OCI-LY1 (cell line): ENCODE data around the gene MOK.
A peak's percentile ranks its signal among the peaks of the same experiment; 100 is the strongest.

ENCODE experiments used
- H2AFZ ChIP-seq: fragments of 200-600 bp; sonication (generic), shearing (Covaris generic); 2 replicates; pipeline ENCODE4 v1.6.0; 2014; ENCODE audit warnings: antibody characterized with exemption, mild to moderate bottlenecking, low read length
- H3F3A ChIP-seq: fragments of 200-600 bp; sonication (generic), shearing (Covaris generic); 2 replicates; pipeline ENCODE4 v1.6.0; 2014; ENCODE audit warnings: mild to moderate bottlenecking, antibody characterized with exemption, low read length, moderate library complexity; ENCODE audit not compliant: insufficient read depth
- H3K27ac ChIP-seq: fragments of 200-600 bp; sonication (generic); 2 replicates; pipeline ENCODE4 v1.5.1; 2014; ENCODE audit warnings: low read length, mixed run types, mild to moderate bottlenecking, low read depth; ENCODE audit not compliant: poor library complexity, severe bottlenecking
- H3K27me3 ChIP-seq: fragments of 200-600 bp; sonication (generic); 2 replicates; pipeline ENCODE4 v1.6.0; 2014; ENCODE audit warnings: antibody characterized with exemption, mild to moderate bottlenecking, low read length, moderate library complexity; ENCODE audit not compliant: insufficient read depth
- H3K36me3 ChIP-seq: fragments of 200-600 bp; sonication (generic); 2 replicates; pipeline ENCODE4 v1.6.1; 2014; ENCODE audit warnings: mild to moderate bottlenecking, antibody characterized with exemption, low read length, moderate library complexity, mixed read lengths; ENCODE audit not compliant: insufficient read depth
- H3K4me1 ChIP-seq: fragments of 200-600 bp; sonication (generic); 2 replicates; pipeline ENCODE4 v1.5.1; 2014; ENCODE audit warnings: mild to moderate bottlenecking, low read length, moderate library complexity; ENCODE audit not compliant: insufficient read depth, severe bottlenecking
- H3K4me2 ChIP-seq: fragments of 200-600 bp; sonication (generic), shearing (Covaris generic); 2 replicates; pipeline ENCODE4 v1.6.1; 2014; ENCODE audit warnings: low read length
- H3K4me3 ChIP-seq: fragments of 200-600 bp; sonication (generic); 2 replicates; pipeline ENCODE4 v1.5.1; 2014; ENCODE audit warnings: low read length, low read depth, mild to moderate bottlenecking, mixed read lengths; ENCODE audit not compliant: poor library complexity, severe bottlenecking
- H3K79me2 ChIP-seq: fragments of 200-600 bp; shearing (Covaris generic); 2 replicates; pipeline ENCODE4 v1.6.1; 2016; ENCODE audit warnings: mixed run types, low read length, mixed read lengths; ENCODE audit not compliant: insufficient read depth
- H3K9ac ChIP-seq: fragments of 200-600 bp; sonication (generic), shearing (Covaris generic); 2 replicates; pipeline ENCODE4 v1.6.1; 2014; ENCODE audit warnings: mild to moderate bottlenecking, low read length, mixed read lengths
- H3K9me2 ChIP-seq: fragments of 200-600 bp; sonication (generic), shearing (Covaris generic); 2 replicates; pipeline ENCODE4 v1.6.1; 2014; ENCODE audit warnings: low read depth, mild to moderate bottlenecking, low read length, mixed read lengths
- H3K9me3 ChIP-seq: fragments of 200-600 bp; shearing (Covaris generic); 2 replicates; pipeline ENCODE4 v1.6.1; 2014; ENCODE audit warnings: low read length, mixed read lengths
- H4K20me1 ChIP-seq: fragments of 200-600 bp; sonication (generic), shearing (Covaris generic); 2 replicates; pipeline ENCODE4 v1.6.0; 2016; ENCODE audit warnings: mild to moderate bottlenecking, low read length; ENCODE audit not compliant: insufficient read depth
- EZH2 ChIP-seq: fragments of 200-600 bp; sonication (generic), shearing (Covaris generic); IDR thresholded peaks from 2 replicates; pipeline ENCODE4 v1.8.0; 2017; ENCODE audit warnings: borderline replicate concordance, mixed run types, mild to moderate bottlenecking, antibody characterized with exemption, low read length, moderate library complexity, mixed read lengths
- TF ChIP-seq, protein P1 (sequence below): fragments of 200-600 bp; sonication (generic), shearing (Covaris generic); IDR thresholded peaks from 2 replicates; pipeline ENCODE4 v1.5.1; 2017; ENCODE audit warnings: mild to moderate bottlenecking, antibody characterized with exemption, low read length, moderate library complexity, mixed read lengths

Gene MOK

DNA sequence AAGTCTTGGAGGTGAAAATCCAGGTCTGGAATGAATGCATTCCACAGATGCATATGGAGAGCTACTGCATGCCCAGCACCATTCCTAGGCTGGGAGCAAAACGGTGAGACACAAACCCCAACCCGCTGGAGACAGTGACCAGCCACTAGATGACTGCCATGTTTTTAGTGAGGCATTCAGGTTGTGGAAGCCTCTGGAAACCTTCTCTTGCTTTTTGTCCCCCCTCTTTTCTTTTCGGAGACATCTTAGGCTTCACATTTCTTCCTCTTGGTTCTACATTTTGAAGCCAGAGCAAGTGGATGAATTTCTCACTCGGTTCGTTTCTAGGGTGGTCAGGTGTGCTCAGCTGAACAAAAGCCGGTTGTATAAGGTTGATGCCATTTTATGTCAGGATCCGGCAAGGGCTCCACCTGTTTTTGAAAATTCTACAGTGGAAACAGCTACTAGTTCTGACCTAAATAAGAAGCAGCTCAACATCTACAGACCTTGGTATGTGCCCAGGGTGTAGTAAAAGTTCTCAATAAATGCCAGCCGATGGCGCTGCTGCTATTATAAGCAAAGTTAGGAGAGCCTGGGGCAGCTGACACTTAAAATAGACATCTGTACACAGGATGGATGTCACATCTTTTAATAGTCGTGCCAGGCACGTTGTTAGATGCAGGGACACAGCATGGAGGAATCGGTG lies 12.7 kb upstream of the MOK start:
- Histone ChIP-seq H3F3A (no peaks in the 10 kb centered on the region), H2AFZ (peak overlapping the region; percentile 84; the same call in 1 of the 2 replicates), H3K9me2 (no peaks in the 10 kb centered on the region), H3K27me3 (no peaks in the 10 kb centered on the region), H3K36me3 (no peaks in the 10 kb centered on the region), H3K27ac (peak overlapping the region; percentile 88), H3K9me3 (no peaks in the 10 kb centered on the region), H3K4me3 (peak overlapping the region; percentile 70), H3K79me2 (no peaks in the 10 kb centered on the region), H3K4me1 (peaks cover 57% of the 10 kb centered on the region), H4K20me1 (no peaks in the 10 kb centered on the region), H3K9ac (peak overlapping the region; percentile 69), H3K4me2 (peak overlapping the region; percentile 82)
- no peak for TF ChIP-seq EZH2
- TF ChIP-seq, protein P1, sequence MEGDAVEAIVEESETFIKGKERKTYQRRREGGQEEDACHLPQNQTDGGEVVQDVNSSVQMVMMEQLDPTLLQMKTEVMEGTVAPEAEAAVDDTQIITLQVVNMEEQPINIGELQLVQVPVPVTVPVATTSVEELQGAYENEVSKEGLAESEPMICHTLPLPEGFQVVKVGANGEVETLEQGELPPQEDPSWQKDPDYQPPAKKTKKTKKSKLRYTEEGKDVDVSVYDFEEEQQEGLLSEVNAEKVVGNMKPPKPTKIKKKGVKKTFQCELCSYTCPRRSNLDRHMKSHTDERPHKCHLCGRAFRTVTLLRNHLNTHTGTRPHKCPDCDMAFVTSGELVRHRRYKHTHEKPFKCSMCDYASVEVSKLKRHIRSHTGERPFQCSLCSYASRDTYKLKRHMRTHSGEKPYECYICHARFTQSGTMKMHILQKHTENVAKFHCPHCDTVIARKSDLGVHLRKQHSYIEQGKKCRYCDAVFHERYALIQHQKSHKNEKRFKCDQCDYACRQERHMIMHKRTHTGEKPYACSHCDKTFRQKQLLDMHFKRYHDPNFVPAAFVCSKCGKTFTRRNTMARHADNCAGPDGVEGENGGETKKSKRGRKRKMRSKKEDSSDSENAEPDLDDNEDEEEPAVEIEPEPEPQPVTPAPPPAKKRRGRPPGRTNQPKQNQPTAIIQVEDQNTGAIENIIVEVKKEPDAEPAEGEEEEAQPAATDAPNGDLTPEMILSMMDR, result peak; percentile 38

- Histone ChIP-seq H3K4me3 (peak overlapping the region; percentile 70), H3K9me3 (no peaks in the 10 kb centered on the region), H3F3A (no peaks in the 10 kb centered on the region), H3K36me3 (no peaks in the 10 kb centered on the region), H3K9ac (peak overlapping the region; percentile 69), H3K27me3 (no peaks in the 10 kb centered on the region), H3K4me1 (peaks cover 57% of the 10 kb centered on the region), H3K9me2 (no peaks in the 10 kb centered on the region), H2AFZ (peak overlapping the region; percentile 84; the same call in 1 of the 2 replicates), H3K4me2 (peak overlapping the region; percentile 82), H3K27ac (peak overlapping the region; percentile 88), H4K20me1 (no peaks in the 10 kb centered on the region), H3K79me2 (no peaks in the 10 kb centered on the region)
- TF ChIP-seq, protein P1, result peak; percentile 49
- no peak for TF ChIP-seq EZH2
Observed at GRCh38 chr14:102316743-102317563, 12.0 kb upstream of the MOK start.

DNA sequence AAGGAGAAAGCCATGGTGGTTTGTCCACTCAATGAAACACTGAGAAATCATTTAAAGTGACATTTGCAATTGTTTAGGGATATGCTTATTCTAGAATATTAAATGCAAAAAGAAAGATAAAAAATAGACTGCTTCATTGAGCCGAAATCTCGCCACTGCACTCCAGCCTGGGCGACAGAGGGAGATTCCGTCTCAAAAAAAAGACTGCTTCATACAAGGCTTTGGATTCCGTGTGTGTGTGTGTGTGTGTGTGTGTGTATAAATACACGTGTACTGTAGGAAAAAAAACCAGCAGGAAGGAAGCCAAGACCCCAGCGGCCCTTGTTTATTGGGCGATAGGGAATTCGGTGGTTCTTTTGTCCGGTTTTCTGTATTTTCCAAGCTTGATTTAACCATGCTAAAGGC lies 11.4 kb upstream of the MOK start:
- H3K4me2 ChIP-seq, result peak overlapping the region; percentile 82
- H3K9ac ChIP-seq, result peak overlapping the region; percentile 60; the same call in 1 of the 2 replicates
- no peaks in the 10 kb centered on the region for H3K79me2 ChIP-seq
- peak overlapping the region; percentile 35 for H3K27ac ChIP-seq
- H3K27me3 ChIP-seq, result no peaks in the 10 kb centered on the region
- H3K4me3 ChIP-seq, result peak overlapping the region; percentile 70
- no peak for TF ChIP-seq EZH2
- TF ChIP-seq, protein P1, result no peak
- peaks cover 57% of the 10 kb centered on the region for H3K4me1 ChIP-seq
- H3K9me2 ChIP-seq, result no peaks in the 10 kb centered on the region
- H2AFZ ChIP-seq, result 0 out of 2 replicates have a peak overlapping the region, but pooled peaks have one; percentile 51
- no peaks in the 10 kb centered on the region for H3K9me3 ChIP-seq
- no peaks in the 10 kb centered on the region for H3K36me3 ChIP-seq
- no peaks in the 10 kb centered on the region for H4K20me1 ChIP-seq
- no peaks in the 10 kb centered on the region for H3F3A ChIP-seq
